ENCODE data around the gene FOXO4.

DNA sequence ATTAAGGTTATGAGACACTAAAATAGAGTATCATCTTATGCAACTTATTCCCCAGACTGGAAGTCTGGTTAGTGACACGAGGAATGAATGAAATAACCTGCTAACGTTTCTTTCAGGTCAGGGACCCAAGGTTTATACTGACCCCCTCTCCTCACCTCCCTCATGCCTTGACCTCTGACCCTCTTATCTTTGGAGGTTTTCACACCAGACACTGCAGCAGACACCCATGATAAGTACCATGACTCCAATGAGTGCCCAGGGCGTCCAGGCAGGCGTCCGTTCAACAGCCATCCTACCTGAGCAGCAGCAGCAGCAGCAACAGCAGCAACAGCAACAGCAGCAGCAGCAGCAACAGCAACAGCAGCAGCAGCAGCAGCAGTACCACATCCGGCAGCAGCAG lies 44.8 kb downstream of the FOXO4 start:
- TF ChIP-seq, protein P1, sequence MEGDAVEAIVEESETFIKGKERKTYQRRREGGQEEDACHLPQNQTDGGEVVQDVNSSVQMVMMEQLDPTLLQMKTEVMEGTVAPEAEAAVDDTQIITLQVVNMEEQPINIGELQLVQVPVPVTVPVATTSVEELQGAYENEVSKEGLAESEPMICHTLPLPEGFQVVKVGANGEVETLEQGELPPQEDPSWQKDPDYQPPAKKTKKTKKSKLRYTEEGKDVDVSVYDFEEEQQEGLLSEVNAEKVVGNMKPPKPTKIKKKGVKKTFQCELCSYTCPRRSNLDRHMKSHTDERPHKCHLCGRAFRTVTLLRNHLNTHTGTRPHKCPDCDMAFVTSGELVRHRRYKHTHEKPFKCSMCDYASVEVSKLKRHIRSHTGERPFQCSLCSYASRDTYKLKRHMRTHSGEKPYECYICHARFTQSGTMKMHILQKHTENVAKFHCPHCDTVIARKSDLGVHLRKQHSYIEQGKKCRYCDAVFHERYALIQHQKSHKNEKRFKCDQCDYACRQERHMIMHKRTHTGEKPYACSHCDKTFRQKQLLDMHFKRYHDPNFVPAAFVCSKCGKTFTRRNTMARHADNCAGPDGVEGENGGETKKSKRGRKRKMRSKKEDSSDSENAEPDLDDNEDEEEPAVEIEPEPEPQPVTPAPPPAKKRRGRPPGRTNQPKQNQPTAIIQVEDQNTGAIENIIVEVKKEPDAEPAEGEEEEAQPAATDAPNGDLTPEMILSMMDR (IDR thresholded peaks at IDR 0.05) = no peak
- no peak for TF ChIP-seq POLR2A (IDR thresholded peaks at IDR 0.05)
